ENCODE measurements around the gene PDE7B. TPM values are rescaled to one million over a fixed set of nuclear protein-coding genes. Genes with fewer than 3 reads are reported as not detected.

Gene PDE7B
- polyA plus RNA-seq, 1 donor (not counting 4 experiments of a cell fraction or from before 2014, with no cell fraction given) = 0.01 TPM

DNA sequence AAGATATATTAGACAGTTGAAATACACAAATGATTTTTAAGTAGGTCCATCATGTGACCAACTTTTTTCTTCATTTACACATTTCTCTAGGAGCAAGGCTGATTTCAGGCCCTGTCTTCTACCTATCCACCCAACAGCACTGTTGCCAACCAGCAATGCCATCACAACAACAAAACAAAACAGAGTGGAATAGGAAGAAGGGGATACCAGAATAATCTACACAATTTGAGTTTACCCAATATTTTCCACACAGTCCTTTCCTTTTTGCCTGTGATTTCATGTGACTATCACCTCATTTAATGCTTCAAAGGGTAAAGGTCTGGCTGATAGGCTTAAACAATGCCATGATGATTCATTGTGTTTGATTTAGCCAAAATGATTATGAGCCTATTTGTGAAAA lies 303.7 kb downstream of the PDE7B start:
- H3K9me1 ChIP-seq (ENCODE audit: control insufficient read depth, extremely low read depth, insufficient read depth, low read length) = no peaks in the 10 kb centered on the region
- TF ChIP-seq, protein P1, sequence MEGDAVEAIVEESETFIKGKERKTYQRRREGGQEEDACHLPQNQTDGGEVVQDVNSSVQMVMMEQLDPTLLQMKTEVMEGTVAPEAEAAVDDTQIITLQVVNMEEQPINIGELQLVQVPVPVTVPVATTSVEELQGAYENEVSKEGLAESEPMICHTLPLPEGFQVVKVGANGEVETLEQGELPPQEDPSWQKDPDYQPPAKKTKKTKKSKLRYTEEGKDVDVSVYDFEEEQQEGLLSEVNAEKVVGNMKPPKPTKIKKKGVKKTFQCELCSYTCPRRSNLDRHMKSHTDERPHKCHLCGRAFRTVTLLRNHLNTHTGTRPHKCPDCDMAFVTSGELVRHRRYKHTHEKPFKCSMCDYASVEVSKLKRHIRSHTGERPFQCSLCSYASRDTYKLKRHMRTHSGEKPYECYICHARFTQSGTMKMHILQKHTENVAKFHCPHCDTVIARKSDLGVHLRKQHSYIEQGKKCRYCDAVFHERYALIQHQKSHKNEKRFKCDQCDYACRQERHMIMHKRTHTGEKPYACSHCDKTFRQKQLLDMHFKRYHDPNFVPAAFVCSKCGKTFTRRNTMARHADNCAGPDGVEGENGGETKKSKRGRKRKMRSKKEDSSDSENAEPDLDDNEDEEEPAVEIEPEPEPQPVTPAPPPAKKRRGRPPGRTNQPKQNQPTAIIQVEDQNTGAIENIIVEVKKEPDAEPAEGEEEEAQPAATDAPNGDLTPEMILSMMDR (optimal IDR thresholded peaks at IDR 0.05 in 1 of 3, IDR thresholded peaks at IDR 0.05 in 1 of 3, conservative IDR thresholded peaks at IDR 0.05 in 1 of 3; ENCODE audit: extremely low read depth in 1 of 3, insufficient read depth in 2 of 3, low read length in 3 of 3) = no peak
- no peak for TF ChIP-seq EZH2 (IDR thresholded peaks at IDR 0.05; ENCODE audit: low read length)
- H3K36me3 ChIP-seq (ENCODE audit: control insufficient read depth in 2 of 2, extremely low read depth in 1 of 2, insufficient read depth in 2 of 2, low read length in 2 of 2) = no peaks in the 10 kb centered on the region
- no peak overlapping the region for H3K4me3 ChIP-seq (ENCODE audit: control insufficient read depth in 2 of 3, extremely low read depth in 1 of 3, insufficient read depth in 2 of 3, low read depth in 1 of 3, low read length in 3 of 3)
- FAIRE-seq (no peak), DNase-seq (ENCODE audit: low read depth, low spot score) (no peak)
- dilution Hi-C loops (cut with MboI; ENCODE audit: extremely low pct_ligation_motif_present, low sequenced_read_pairs) = no loop called here
- no peak overlapping the region for H3K27ac ChIP-seq (ENCODE audit: control insufficient read depth, insufficient read depth, low read length)
- H3K27me3 ChIP-seq (ENCODE audit: control insufficient read depth, extremely low read depth, insufficient read depth, low read length) = no peaks in the 10 kb centered on the region
- no peaks in the 10 kb centered on the region for H3K79me2 ChIP-seq (ENCODE audit: control insufficient read depth, insufficient read depth, low read length)
- no peak overlapping the region for H3K9ac ChIP-seq (ENCODE audit: control insufficient read depth, extremely low read depth, insufficient read depth, low read length)
- no peaks in the 10 kb centered on the region for H3K4me1 ChIP-seq (ENCODE audit: control insufficient read depth, extremely low read depth, insufficient read depth, low read length)
- H3K4me2 ChIP-seq (ENCODE audit: control insufficient read depth, extremely low read depth, insufficient read depth, low read depth, low read length) = no peak overlapping the region
- H3K9me3 ChIP-seq (ENCODE audit: control insufficient read depth, low read depth, low read length) = no peaks in the 10 kb centered on the region
- H2AFZ ChIP-seq (ENCODE audit: control insufficient read depth, low read length) = no peak overlapping the region
- no peaks in the 10 kb centered on the region for H4K20me1 ChIP-seq (ENCODE audit: control insufficient read depth, extremely low read depth, insufficient read depth, low read length)

DNA sequence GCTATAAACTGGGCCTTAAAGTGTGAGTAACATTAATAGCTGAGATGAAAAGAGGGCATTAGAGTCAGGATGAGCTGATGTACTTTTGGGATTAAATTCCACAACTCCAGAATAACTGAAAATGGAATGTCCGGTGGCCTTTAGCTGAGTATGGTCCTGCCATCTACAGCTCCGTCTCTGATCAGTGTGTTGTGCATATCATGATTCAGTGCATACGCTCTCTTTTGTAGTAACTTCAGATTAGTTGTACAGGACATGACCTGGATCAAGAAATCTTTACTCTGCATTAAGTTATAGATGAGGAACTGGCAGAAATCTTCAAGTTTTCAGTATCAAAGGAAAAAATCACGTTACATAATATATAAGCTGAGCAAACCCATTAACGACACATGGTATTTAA lies 306.2 kb downstream of the PDE7B start:
- no peaks in the 10 kb centered on the region for H3K36me3 ChIP-seq (ENCODE audit: control insufficient read depth in 2 of 2, extremely low read depth in 1 of 2, insufficient read depth in 2 of 2, low read length in 2 of 2)
- no peaks in the 10 kb centered on the region for H3K27me3 ChIP-seq (ENCODE audit: control insufficient read depth, extremely low read depth, insufficient read depth, low read length)
- dilution Hi-C loops (cut with MboI; ENCODE audit: extremely low pct_ligation_motif_present, low sequenced_read_pairs) = no loop called here
- H3K27ac ChIP-seq (ENCODE audit: control insufficient read depth, insufficient read depth, low read length) = no peak overlapping the region
- no peak for TF ChIP-seq EZH2 (IDR thresholded peaks at IDR 0.05; ENCODE audit: low read length)
- TF ChIP-seq, protein P1 (optimal IDR thresholded peaks at IDR 0.05 in 1 of 3, IDR thresholded peaks at IDR 0.05 in 1 of 3, conservative IDR thresholded peaks at IDR 0.05 in 1 of 3; ENCODE audit: extremely low read depth in 1 of 3, insufficient read depth in 2 of 3, low read length in 3 of 3) = no peak
- H3K9me3 ChIP-seq (ENCODE audit: control insufficient read depth, low read depth, low read length) = no peaks in the 10 kb centered on the region
- no peak overlapping the region for H3K9ac ChIP-seq (ENCODE audit: control insufficient read depth, extremely low read depth, insufficient read depth, low read length)
- no peak for FAIRE-seq
- H3K4me3 ChIP-seq (ENCODE audit: control insufficient read depth in 2 of 3, extremely low read depth in 1 of 3, insufficient read depth in 2 of 3, low read depth in 1 of 3, low read length in 3 of 3) = no peak overlapping the region
- H3K9me1 ChIP-seq (ENCODE audit: control insufficient read depth, extremely low read depth, insufficient read depth, low read length) = no peaks in the 10 kb centered on the region
- no peak overlapping the region for H2AFZ ChIP-seq (ENCODE audit: control insufficient read depth, low read length)
- no peaks in the 10 kb centered on the region for H3K4me1 ChIP-seq (ENCODE audit: control insufficient read depth, extremely low read depth, insufficient read depth, low read length)
- no peak overlapping the region for H3K4me2 ChIP-seq (ENCODE audit: control insufficient read depth, extremely low read depth, insufficient read depth, low read depth, low read length)
- no peak for DNase-seq (ENCODE audit: low read depth, low spot score)
- H3K79me2 ChIP-seq (ENCODE audit: control insufficient read depth, insufficient read depth, low read length) = no peaks in the 10 kb centered on the region
- H4K20me1 ChIP-seq (ENCODE audit: control insufficient read depth, extremely low read depth, insufficient read depth, low read length) = no peaks in the 10 kb centered on the region
